GM18873 (cell line): ENCODE measurements around the gene TXK.

Source experiments
- ATAC-seq: cut with Tn5 transposase; IDR thresholded peaks from one replicate; pipeline ENCODE4 v1.9.1; 2021; ENCODE audit warnings: mild to moderate bottlenecking, moderate library complexity, moderate number of reproducible peaks; ENCODE audit not compliant: unreplicated experiment, low FRiP score

Gene TXK

DNA sequence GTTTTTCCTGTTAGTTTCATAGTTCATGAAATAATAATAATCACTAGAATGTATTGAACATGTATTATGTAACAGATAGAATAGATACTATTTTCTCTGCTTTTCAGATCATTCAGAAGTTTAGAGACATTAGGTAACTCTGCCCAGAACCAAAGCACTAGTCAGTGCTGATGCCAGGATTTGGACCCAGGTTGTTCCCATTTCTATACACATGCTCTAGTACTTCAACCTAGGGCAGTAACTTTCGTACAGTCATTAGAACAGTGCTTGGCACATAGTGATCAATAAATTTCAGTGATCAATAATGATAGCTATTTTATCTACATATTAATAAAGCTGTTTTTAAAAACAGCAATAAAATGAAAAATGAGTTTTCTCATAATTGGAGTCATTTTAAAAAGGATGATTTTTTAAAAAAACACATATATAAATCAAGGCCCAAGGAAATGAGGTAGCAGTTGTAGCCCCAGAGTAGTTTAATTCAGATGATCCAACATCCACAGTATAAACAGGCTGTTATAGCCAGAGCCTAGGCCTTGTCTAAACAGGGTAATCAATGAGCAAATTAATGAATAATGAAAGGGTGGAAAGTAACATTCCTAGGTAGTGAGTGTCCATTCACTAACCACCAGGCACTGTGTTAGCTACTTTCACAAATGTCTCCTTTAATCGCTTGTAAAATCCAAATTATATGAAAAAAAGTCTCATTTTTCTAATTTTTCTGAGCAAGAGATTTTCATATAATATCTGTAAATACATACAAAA is 25.6 kb downstream of the TXK start:
- no peak for ATAC-seq

DNA sequence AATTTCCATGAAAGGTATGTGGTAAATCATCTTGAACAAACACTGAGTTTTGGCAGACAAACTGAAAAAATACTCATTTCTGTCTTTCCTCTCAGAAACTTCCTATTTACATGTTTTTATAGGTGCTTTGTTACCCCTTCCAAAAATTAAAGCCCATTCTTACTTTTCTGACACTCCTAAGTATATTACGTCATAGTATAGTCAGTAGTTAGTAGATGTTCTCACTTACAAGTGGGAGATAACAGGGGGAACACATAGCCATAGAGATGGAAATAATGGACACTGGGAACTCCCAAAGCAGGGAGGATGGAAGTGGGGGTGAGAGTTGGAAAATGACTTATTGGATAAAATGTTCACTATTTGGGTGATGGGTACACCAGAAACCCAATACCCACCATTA is 28.8 kb downstream of the TXK start:
- ATAC-seq, result no peak

- ATAC-seq, result peak; percentile 83
These were observed 30.4 kb downstream of the TXK start for GRCh38 chr4:48103483-48104139.

DNA sequence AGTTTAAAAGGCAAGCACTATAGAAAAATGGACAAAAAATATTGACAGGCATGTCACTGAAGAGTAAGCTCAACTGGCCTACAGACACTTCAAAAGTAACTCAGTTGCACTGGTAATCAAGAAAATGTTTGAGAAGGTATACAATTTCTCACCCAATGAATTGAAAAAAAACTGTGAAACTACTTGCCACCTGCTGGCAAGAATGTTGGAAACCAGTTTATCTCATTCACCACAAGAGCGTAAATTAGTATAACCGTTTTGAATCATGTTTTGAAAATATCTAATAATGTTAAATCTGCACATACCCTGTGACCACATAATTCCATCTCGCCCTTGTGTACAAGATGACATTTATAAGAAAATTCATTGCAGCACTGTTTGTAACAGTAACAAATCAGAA is 31.7 kb downstream of the TXK start:
- no peak for ATAC-seq

GRCh38 chr4:48100256-48100655 is 33.8 kb downstream of the TXK start:
- no peak for ATAC-seq

GRCh38 chr4:48095441-48095840 is 38.6 kb downstream of the TXK start:
- ATAC-seq, result no peak

GRCh38 chr4:48093991-48094416 is 40.0 kb downstream of the TXK start:
- no peak for ATAC-seq

DNA sequence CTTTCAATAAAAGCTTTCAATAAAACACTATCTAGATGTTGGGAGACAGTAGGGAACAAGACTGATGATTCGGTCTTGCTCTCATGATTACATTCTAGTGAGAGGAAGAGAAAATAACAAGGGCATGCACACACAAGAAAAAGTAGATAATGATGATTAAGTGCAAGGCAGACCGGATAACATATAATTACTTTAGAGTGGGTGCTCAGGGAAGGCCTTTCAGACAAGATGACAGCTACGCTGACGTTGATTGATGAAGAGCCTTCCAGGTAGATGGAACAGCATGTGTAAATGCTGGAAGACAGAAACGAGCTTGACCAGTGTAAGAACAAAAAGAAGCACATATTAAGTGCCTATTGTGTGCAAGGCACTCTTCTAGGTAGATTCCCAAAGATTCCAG is 43.4 kb downstream of the TXK start:
- ATAC-seq, result no peak

DNA sequence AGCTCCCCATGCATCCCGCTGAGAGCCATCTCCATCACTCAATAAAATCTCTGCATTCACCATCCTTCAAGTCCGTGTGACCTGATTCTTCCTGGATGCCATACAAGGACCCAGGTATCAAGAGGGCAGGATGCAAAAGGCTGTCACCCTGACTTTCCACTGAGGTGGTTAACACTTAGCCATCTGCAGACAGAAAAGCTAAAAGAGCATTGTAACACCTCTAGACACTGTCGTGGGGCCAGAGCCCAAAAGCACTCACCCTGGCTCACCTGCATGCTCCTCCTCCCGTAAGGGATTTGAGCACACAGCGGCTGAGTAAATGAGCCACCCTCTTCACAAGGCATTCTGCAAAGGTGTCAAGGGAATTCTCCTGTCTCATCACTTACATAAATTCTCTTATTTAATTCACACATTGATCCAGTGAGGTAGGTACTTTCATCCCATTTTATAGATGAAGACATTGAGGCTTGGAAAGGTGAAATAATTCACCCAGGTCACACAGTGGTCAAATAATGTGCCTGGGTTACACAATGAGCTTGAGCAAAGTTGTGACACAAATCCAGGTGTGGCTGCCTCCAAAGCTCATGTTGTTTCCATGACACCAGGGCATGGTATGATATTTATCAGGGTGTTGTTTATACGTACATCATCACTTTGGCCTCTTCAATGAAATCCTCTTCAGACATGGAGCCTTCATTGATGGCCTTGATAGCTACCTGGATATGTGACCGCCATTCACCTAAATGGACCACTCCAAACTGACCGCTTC is 48.0 kb downstream of the TXK start:
- ATAC-seq, result no peak

- no peak for ATAC-seq
These were observed 51.1 kb downstream of the TXK start for GRCh38 chr4:48082956-48083355.

DNA sequence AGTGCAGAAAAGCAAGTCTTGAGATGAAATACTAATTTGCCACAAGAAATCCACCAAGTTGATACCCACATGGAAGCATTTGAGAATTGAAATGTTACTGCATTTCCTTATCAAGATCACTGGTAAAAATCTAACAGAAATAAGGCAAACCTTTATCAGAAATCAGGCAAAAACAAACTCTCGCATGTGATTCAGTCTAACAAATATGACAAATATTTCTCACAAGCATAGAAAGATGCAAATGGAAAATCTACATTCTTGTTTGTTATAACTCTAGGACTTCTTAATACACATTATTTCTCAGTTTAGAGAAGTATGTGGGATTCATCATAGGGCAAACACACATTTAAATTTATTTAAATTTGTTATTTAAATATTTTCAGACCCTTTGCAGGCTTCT is 52.9 kb downstream of the TXK start:
- ATAC-seq, result no peak

DNA sequence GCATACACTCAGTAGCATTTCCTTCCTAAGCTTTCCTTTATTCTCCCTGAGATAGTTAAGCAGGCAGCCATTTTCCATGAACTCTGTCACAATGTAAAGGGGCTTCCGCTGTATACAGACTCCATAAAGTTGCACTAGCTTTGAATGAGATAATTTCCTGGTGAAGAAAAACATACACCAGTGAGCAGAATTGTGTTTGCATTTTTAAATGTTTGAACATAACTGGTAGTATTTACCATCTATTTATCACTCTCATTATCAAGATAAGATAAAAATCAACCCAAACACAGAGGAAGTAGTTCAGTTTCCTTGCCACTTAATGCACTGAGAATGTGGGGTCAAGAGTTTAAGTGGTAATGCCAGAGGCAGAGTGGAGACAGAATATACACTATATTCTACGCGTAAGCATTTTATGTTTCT is 54.1 kb downstream of the TXK start:
- ATAC-seq, result no peak

DNA sequence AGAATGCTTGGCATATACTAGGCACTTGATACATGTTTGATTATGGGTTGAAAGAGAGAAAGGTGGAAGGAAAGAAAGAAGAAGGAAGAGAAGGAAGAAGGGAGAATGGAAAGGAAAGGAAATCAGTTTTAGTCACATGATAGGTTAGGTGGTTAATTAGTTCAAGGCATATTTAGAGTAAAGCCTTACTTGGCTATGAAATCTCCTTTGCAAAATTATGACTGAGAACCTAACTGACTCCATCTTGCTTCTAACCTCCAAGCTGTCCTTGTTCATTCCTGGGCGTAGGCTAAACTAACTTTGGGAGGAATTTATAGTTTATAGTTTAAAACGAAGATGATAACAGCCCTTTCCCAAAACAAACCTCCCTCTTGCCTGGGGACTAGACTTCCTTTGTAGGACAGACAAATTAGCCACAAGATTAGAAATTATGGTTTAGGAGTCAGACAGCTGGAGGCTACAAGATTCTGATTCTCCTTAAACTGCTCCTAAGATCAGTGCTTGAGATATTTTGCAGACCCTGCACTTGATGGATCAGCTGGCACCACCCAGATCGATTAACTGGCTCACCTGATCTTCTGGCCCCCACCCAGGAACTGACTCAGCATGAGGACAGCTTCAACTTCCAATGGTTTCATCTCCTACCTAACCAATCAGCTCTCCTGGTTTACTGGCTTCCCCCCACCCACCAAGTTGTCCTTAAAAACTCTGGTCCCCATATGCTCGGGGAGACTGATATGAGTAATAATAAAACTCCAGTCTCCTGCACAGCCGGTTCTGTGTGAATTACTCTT is 55.0 kb downstream of the TXK start:
- no peak for ATAC-seq

- no peak for ATAC-seq
These were observed 55.6 kb downstream of the TXK start for GRCh38 chr4:48078425-48078824.

- no peak for ATAC-seq
These were observed 59.4 kb downstream of the TXK start for GRCh38 chr4:48074657-48075056.

DNA sequence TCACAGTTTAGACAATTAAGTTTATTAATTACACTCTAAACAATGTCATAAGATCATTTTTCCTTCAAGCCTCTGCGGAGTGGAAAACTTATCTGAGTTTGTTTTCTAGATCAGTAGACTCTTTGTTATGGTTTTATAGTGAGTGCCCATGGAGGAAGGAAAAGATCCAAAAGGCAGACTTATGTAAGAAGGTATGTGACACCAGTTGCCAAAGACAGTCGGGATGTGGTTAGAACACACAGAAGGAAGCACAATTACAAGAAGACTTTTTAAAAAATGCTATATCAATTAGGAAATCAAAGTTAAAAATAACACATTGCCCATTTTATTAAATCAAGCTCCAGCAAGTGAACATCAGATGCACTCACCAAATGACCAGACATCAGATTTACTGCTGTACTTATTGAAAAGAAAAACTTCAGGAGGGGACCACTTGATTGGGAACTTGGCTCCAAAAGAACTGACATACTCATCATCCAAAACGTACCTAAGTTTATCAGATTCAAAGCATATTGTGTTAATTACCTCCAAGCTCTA is 60.4 kb downstream of the TXK start:
- no peak for ATAC-seq

DNA sequence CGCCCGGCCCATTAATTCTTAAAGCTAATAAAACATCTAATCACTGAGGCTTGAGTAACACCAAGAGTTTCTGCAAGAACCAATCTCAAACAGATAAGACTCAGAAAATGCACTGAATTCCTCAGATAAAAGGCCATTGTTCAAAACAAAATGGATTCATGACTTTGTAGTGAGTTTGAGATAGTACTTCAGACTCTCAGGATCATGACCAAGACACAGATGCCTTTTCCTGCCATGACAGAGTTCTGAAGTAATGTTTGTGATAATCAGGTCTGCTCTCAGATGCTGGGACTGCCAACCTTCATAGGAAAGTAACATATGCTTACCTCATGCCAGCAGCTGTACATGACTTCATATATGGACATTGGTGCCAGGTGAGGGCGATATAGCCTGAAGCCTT is 62.9 kb downstream of the TXK start:
- no peak for ATAC-seq

DNA sequence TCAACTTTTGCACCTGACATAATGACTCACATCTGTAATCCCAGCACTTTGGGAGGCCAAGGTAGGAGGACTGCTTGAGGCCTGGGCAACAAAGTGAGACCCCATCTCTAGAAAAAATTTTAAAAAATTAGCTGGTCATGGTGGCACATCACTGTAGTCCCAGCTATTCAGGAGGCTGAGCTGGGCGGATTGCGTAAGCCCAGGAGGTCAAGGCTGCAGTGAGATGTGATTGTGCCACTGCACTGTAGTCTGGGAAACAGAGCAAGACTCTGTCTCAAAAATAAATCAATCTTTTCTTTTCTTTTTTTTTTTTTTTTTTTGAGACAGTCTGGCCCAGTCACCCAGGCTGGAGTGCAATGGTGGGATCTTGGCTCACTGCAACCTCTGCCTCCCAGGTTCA is 65.0 kb downstream of the TXK start:
- ATAC-seq, result no peak

GRCh38 chr4:48068182-48068581 is 65.9 kb downstream of the TXK start:
- ATAC-seq, result no peak

DNA sequence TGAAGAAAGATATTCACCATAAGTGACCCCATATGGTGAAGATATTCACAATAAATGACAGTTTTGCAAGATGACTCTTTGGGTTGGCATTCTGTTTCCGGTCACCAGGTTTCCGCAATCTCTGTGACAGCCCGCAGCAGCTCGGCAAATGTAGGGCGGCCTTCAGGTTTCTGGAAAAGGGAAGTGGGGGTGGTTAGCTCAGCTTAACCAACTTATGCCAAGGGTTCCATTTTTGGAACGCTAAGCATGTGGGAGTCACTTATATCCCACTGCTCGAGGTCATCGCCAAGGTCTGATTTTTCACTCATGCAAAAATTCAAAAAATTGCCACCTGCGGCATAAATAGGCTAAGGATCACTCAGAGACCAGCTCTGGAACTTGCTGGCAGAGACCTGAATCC is 66.5 kb downstream of the TXK start:
- ATAC-seq, result no peak
